H1 (cell line): ENCODE measurements around the gene DNER. TPM values are rescaled to one million over a fixed set of nuclear protein-coding genes. Genes with fewer than 3 reads are reported as not detected.

Experiments
- CTCF ChIA-PET: fragments of 300-600 bp; sonication (Branson Sonifier 250); formaldehyde crosslinking; loops from one replicate; lab custom pipeline; 2021; ENCODE audit not compliant: partially characterized antibody; lab: Charles Lee
- POLR2A ChIA-PET: fragments of 300-600 bp; sonication (Branson Sonifier 250); formaldehyde crosslinking; loops from one replicate; lab custom pipeline; 2021; ENCODE audit warnings: inconsistent platforms; ENCODE audit not compliant: partially characterized antibody; lab: Charles Lee
- DNase-seq, 2 experiments: peaks; one replicate each; pipeline versions ENCODE4 v3.0.0 to v3.0.0-alpha.2; 2010 to 2022; ENCODE audit warnings: low spot score in 2 of 2, low read depth in 1 of 2, mixed read lengths in 1 of 2
- FAIRE-seq: peaks from 2 replicates; lab custom pipeline; 2011; peaks lifted over from hg19 to GRCh38; lab: Jason Lieb, UNC
- H2AFZ ChIP-seq: 2 replicates; pipeline ENCODE4 v1.8.1; 2012; ENCODE audit warnings: low read length, inconsistent platforms
- H2AK5ac ChIP-seq: 2 replicates; pipeline ENCODE4 v1.6.1; 2013; ENCODE audit warnings: low read depth, low read length
- H2BK120ac ChIP-seq: replicated peaks from 2 replicates; pipeline ENCODE3; 2013; ENCODE audit warnings: low read depth, low read length, inconsistent platforms
- H2BK12ac ChIP-seq: 2 replicates; pipeline ENCODE4 v1.6.1; 2013; ENCODE audit warnings: low read depth, low read length
- H2BK15ac ChIP-seq: 2 replicates; pipeline ENCODE4 v1.6.1; 2013; ENCODE audit warnings: low read length
- H2BK20ac ChIP-seq: 2 replicates; pipeline ENCODE4 v1.6.1; 2013; ENCODE audit warnings: low read length
- H2BK5ac ChIP-seq: 2 replicates; pipeline ENCODE4 v1.6.1; 2013; ENCODE audit warnings: low read depth, low read length
- H3K14ac ChIP-seq: 2 replicates; pipeline ENCODE4 v1.6.1; 2013; ENCODE audit warnings: inconsistent platforms; ENCODE audit not compliant: insufficient read length
- H3K18ac ChIP-seq: 2 replicates; pipeline ENCODE4 v1.6.1; 2013; ENCODE audit warnings: low read length; ENCODE audit errors: extremely low read depth
- H3K23ac ChIP-seq: 2 replicates; pipeline ENCODE4 v1.6.1; 2013; ENCODE audit warnings: inconsistent platforms; ENCODE audit not compliant: insufficient read length
- H3K23me2 ChIP-seq: 2 replicates; pipeline ENCODE4 v1.6.1; 2013; ENCODE audit warnings: low read depth, low read length
- H3K27ac ChIP-seq: 2 replicates; pipeline ENCODE4 v1.6.1; 2011; ENCODE audit warnings: low read depth, low read length, inconsistent platforms
- H3K27me3 ChIP-seq, 4 experiments: replicated peaks in 1 of 4; 1 replicate in 1 of 4; 2 replicates in 3 of 4; pipeline versions ENCODE4 v1.6.1 to v1.8.1; 2011 to 2013; ENCODE audit warnings: low read length in 3 of 4, mild to moderate bottlenecking in 3 of 4, inconsistent platforms in 2 of 4, mixed read lengths in 2 of 4, moderate library complexity in 1 of 4; ENCODE audit not compliant: control insufficient read depth in 3 of 4, insufficient read depth in 3 of 4; ENCODE audit errors: extremely low read depth in 1 of 4
- H3K36me3 ChIP-seq, 4 experiments: 2 replicates each; pipeline versions ENCODE4 v1.6.1 to v1.8.1; 2011 to 2013; ENCODE audit warnings: mild to moderate bottlenecking in 4 of 4, low read length in 3 of 4, moderate library complexity in 2 of 4, control low read depth in 1 of 4, inconsistent platforms in 1 of 4; ENCODE audit not compliant: insufficient read depth in 4 of 4, control insufficient read depth in 2 of 4
- H3K4ac ChIP-seq: replicated peaks from 2 replicates; pipeline ENCODE3; 2013; ENCODE audit warnings: low read length, low read depth, mixed read lengths, inconsistent platforms; ENCODE audit not compliant: insufficient read length
- H3K4me1 ChIP-seq, 4 experiments: replicated peaks in 1 of 4; 1 replicate in 1 of 4; 2 replicates in 3 of 4; pipeline versions ENCODE4 v1.6.1 to v1.8.1; 2011 to 2013; ENCODE audit warnings: low read length in 3 of 4, inconsistent platforms in 2 of 4, mixed read lengths in 1 of 4; ENCODE audit not compliant: insufficient read depth in 4 of 4, control insufficient read depth in 3 of 4
- H3K4me2 ChIP-seq, 2 experiments: 2 replicates each; pipeline versions ENCODE4 v1.6.1 to v1.8.1; 2011 to 2013; ENCODE audit warnings: low read depth in 2 of 2, low read length in 2 of 2, control low read depth in 1 of 2, inconsistent platforms in 1 of 2, mild to moderate bottlenecking in 1 of 2; ENCODE audit not compliant: insufficient read depth in 1 of 2
- H3K4me3 ChIP-seq, 4 experiments: fragments of 200-600, 300-600 bp in 1 of 4; sonication (generic), shearing (Covaris generic), sonication (Bioruptor Twin) in 1 of 4; 2 replicates each; pipeline versions ENCODE4 v1.5.1 to v1.8.1; 2011 to 2016; ENCODE audit warnings: low read length in 4 of 4, low read depth in 3 of 4, control low read depth in 2 of 4, inconsistent platforms in 2 of 4, mild to moderate bottlenecking in 2 of 4, mixed read lengths in 1 of 4, moderate library complexity in 1 of 4; ENCODE audit not compliant: insufficient read depth in 2 of 4; ENCODE audit errors: extremely low read depth in 1 of 4
- H3K56ac ChIP-seq: replicated peaks from 2 replicates; pipeline ENCODE3; 2013; ENCODE audit warnings: low read depth, mild to moderate bottlenecking, mixed read lengths, low read length, inconsistent platforms; ENCODE audit not compliant: insufficient read length
- H3K79me1 ChIP-seq: 2 replicates; pipeline ENCODE4 v1.6.1; 2013; ENCODE audit warnings: low read depth, low read length, control low read depth
- H3K79me2 ChIP-seq, 2 experiments: 2 replicates each; pipeline versions ENCODE4 v1.6.1 to v1.8.1; 2012 to 2013; ENCODE audit warnings: low read length in 2 of 2, mild to moderate bottlenecking in 2 of 2, inconsistent platforms in 1 of 2; ENCODE audit not compliant: insufficient read depth in 2 of 2, control insufficient read depth in 1 of 2
- H3K9ac ChIP-seq, 4 experiments: replicated peaks in 1 of 4; 1 replicate in 1 of 4; 2 replicates in 3 of 4; pipeline versions ENCODE4 v1.6.1 to v1.8.1; 2011 to 2013; ENCODE audit warnings: low read depth in 3 of 4, low read length in 3 of 4, control low read depth in 2 of 4, mild to moderate bottlenecking in 2 of 4, moderate library complexity in 2 of 4, inconsistent platforms in 1 of 4; ENCODE audit errors: extremely low read depth in 1 of 4
- H3K9me3 ChIP-seq, 2 experiments: 2 replicates each; pipeline versions ENCODE4 v1.6.1 to v1.8.1; 2012 to 2013; ENCODE audit warnings: mild to moderate bottlenecking in 2 of 2, moderate library complexity in 2 of 2, control low read depth in 1 of 2, inconsistent platforms in 1 of 2, low read depth in 1 of 2, low read length in 1 of 2, mixed read lengths in 1 of 2; ENCODE audit not compliant: insufficient read depth in 2 of 2
- H4K20me1 ChIP-seq, 2 experiments: replicated peaks in 1 of 2; 2 replicates each; pipeline versions ENCODE3 to v1.8.1; 2011 to 2013; ENCODE audit warnings: inconsistent platforms in 2 of 2, low read length in 2 of 2, mild to moderate bottlenecking in 1 of 2; ENCODE audit not compliant: insufficient read depth in 2 of 2, control insufficient read depth in 1 of 2
- H4K5ac ChIP-seq: 2 replicates; pipeline ENCODE4 v1.6.1; 2013; ENCODE audit warnings: low read length, low read depth, mixed read lengths, inconsistent platforms; ENCODE audit not compliant: insufficient read length
- H4K8ac ChIP-seq: 2 replicates; pipeline ENCODE4 v1.8.0; 2013; ENCODE audit warnings: mild to moderate bottlenecking, moderate library complexity, low read length, inconsistent platforms; ENCODE audit not compliant: insufficient read depth; ENCODE audit errors: extremely low read depth
- H4K91ac ChIP-seq: replicated peaks from 2 replicates; pipeline ENCODE3; 2013; ENCODE audit warnings: low read length, mixed read lengths, inconsistent platforms; ENCODE audit not compliant: insufficient read length
- BCL11A ChIP-seq, 2 experiments: IDR thresholded peaks; one replicate each; pipeline ENCODE4 v1.6.1; 2011; ENCODE audit warnings: low read depth in 2 of 2, low read length in 2 of 2, mild to moderate bottlenecking in 2 of 2
- CREB1 ChIP-seq: IDR thresholded peaks from 2 replicates; pipeline ENCODE4 v1.6.1; 2012; ENCODE audit warnings: inconsistent platforms
- FOSL1 ChIP-seq: IDR thresholded peaks from 2 replicates; pipeline ENCODE4 v1.6.1; 2011; ENCODE audit warnings: mild to moderate bottlenecking, low read depth, low read length, moderate library complexity; ENCODE audit not compliant: insufficient read depth
- GTF2F1 ChIP-seq: IDR thresholded peaks from 2 replicates; pipeline ENCODE4 v1.6.1; 2012; ENCODE audit warnings: low read depth, low read length, improper control_type of control experiment, borderline replicate concordance
- POLR2AphosphoS5 ChIP-seq: IDR thresholded peaks from 2 replicates; pipeline ENCODE4 v1.6.1; 2011; ENCODE audit warnings: low read depth, low read length
- SIN3A ChIP-seq, 2 experiments: IDR thresholded peaks in 1 of 2; conservative IDR thresholded peaks in 1 of 2; 2 replicates each; pipeline ENCODE4 v1.6.1; 2011 to 2012; ENCODE audit warnings: low read length in 2 of 2, improper control_type of control experiment in 1 of 2, low read depth in 1 of 2, mild to moderate bottlenecking in 1 of 2
- SIRT6 ChIP-seq: IDR thresholded peaks from one replicate; pipeline ENCODE4 v1.7.1; 2012; ENCODE audit warnings: low read length, inconsistent platforms
- SIX5 ChIP-seq: IDR thresholded peaks from 2 replicates; pipeline ENCODE4 v1.6.1; 2011; ENCODE audit warnings: mild to moderate bottlenecking, low read depth, low read length
- SP1 ChIP-seq: IDR thresholded peaks from 2 replicates; pipeline ENCODE4 v1.6.1; 2011; ENCODE audit warnings: low read depth, low read length
- SUZ12 ChIP-seq: fragments of 200-600 bp; sonication (generic); IDR thresholded peaks from 2 replicates; pipeline ENCODE4 v1.6.1; 2012; ENCODE audit warnings: mild to moderate bottlenecking, inconsistent platforms, low read length, moderate library complexity, mixed read lengths
- whole genome bisulfite sequencing, 2 experiments: shearing (Covaris generic) in 1 of 2; methylation state at CpG; one replicate each; pipeline versions ENCODE4 v1.1.6 to v1.1.7; 2013 to 2015; ENCODE audit warnings: low lambda C conversion rate in 2 of 2, mixed read lengths in 2 of 2, inconsistent platforms in 1 of 2, low coverage in 1 of 2, missing lambda C conversion rate in 1 of 2; ENCODE audit not compliant: insufficient replicate concordance in 2 of 2, insufficient coverage in 1 of 2, insufficient read length in 1 of 2; ENCODE audit errors: extremely low coverage in 1 of 2, missing lambda C conversion rate in 1 of 2; 5-methylcytosine and 5-hydroxymethylcytosine counted together
- polyA plus RNA-seq, 7 experiments: library from polyadenylated mRNA; depleted of rRNA in 3 of 7; stranded (reverse) in 5 of 7; unstranded in 2 of 7; fragments of >200 nt in 5 of 7; fragments of 200-250 nt in 2 of 7; gene quantifications; 1 replicate in 5 of 7; 2 replicates in 1 of 7; 4 replicates in 1 of 7; pipeline versions ENCODE4 v1.2.1 to v1.2.3, GENCODE V29; 2011 to 2013; ENCODE audit warnings: missing spikeins in 2 of 7, mixed read lengths in 2 of 7
- total RNA-seq: library from RNA; stranded (reverse); fragmentation: NEBNext Ultra II Directional; extraction: Animal tissue kit (Norgen Biotek cat#: 25700); gene quantifications from 2 replicates; pipeline ENCODE4 v1.2.1, GENCODE V29; 2021
- TF ChIP-seq, protein P1 (sequence below): IDR thresholded peaks from 2 replicates; pipeline ENCODE4 v1.6.1; 2012; ENCODE audit warnings: inconsistent platforms

Gene DNER
- total and polyA plus RNA-seq, 2 of the 8 experiments (the other 6 are each of a cell fraction or from before 2014, with no cell fraction given) = 6.8 to 16.3 TPM

DNA sequence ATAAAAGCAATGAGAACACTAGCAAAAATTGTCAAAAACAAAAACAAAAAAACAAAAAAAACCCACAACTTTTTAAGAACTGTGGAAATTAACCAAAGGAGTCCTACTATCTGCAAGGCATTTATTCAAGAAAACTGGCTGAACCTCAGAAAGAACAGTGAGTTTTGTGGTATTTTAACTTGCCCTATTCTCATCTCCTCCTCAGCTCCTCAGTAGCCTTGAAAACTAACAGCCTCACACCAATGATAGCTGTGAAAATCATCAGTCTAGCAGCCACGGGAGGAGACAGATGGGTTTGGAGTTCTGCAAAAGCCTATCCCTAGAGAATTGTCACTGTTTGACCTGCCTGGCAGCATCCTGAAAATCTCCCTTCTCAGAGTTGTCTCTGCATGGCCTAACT is 20.1 kb upstream of the DNER start:
- H4K20me1 ChIP-seq = no peaks in the 10 kb centered on the region
- TF ChIP-seq SIN3A (conservative IDR thresholded peaks at IDR 0.05 in 1 of 2, IDR thresholded peaks at IDR 0.05 in 1 of 2; ENCODE audit: low read depth in 1 of 2, low read length in 2 of 2) = no peak
- no peak for TF ChIP-seq FOSL1
- TF ChIP-seq, protein P1, sequence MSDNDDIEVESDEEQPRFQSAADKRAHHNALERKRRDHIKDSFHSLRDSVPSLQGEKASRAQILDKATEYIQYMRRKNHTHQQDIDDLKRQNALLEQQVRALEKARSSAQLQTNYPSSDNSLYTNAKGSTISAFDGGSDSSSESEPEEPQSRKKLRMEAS = no peak
- no peak for TF ChIP-seq POLR2AphosphoS5
- no peak for TF ChIP-seq SUZ12
- TF ChIP-seq GTF2F1 = no peak
- TF ChIP-seq BCL11A (IDR thresholded peaks at IDR 0.05; ENCODE audit: low read depth in 2 of 2, low read length in 2 of 2) = no peak
- no peak for TF ChIP-seq SIRT6
- TF ChIP-seq SP1 = no peak
- TF ChIP-seq CREB1 = no peak
- TF ChIP-seq SIX5 = no peak
- WGBS, 2 experiments = 100% methylated on average over 1 of the region's 1 CpG; no CpG with 5 or more reads in 1 of the 2 experiments
- H3K4me3 ChIP-seq = no peak overlapping the region; a peak in 1 of 8 replicates
- H3K23ac ChIP-seq = no peak overlapping the region
- no peak overlapping the region for H2AFZ ChIP-seq
- H3K4ac ChIP-seq = no peak overlapping the region
- H4K5ac ChIP-seq = no peak overlapping the region
- H3K18ac ChIP-seq = no peak overlapping the region
- H3K79me1 ChIP-seq = no peaks in the 10 kb centered on the region
- H3K79me2 ChIP-seq = no peaks in the 10 kb centered on the region
- FAIRE-seq (no peak), DNase-seq (no peak)
- no peaks in the 10 kb centered on the region for H3K36me3 ChIP-seq
- no peak overlapping the region for H3K56ac ChIP-seq
- H3K9me3 ChIP-seq = peaks cover 12 to 23% of the 10 kb centered on the region in 2 experiments; a peak in 3 of 4 replicates
- H3K4me1 ChIP-seq = peaks cover 4 to 12% (median 8%) of the 10 kb centered on the region in 4 experiments
- peak overlapping the region; percentile 6 for H2BK120ac ChIP-seq
- H2BK20ac ChIP-seq = peak overlapping the region; percentile 62; the same call in 1 of the 2 replicates
- ChIA-PET CTCF (interaction anchor here (0.8 to 1.5 kb wide), 4 partner anchors 10 to 1046 kb away, joined by 3 to 5 read pairs (median 3); no protein-coding TSS in a partner anchor), POLR2A (interaction anchor here (0.9 to 1.4 kb wide), 2 partner anchors 11 to 20 kb away, joined by 3 read pairs; partner anchors contain the start of gene DNER)
- H3K23me2 ChIP-seq = peaks cover 4% of the 10 kb centered on the region; the same call in 1 of the 2 replicates
- no peak overlapping the region for H3K9ac ChIP-seq
- no peak overlapping the region for H2BK15ac ChIP-seq
- no peak overlapping the region for H2AK5ac ChIP-seq
- peak overlapping the region; percentile 86; the same call in 1 of the 2 replicates for H2BK5ac ChIP-seq
- H3K27me3 ChIP-seq = 0 out of 7 replicates have a peak, but pooled peaks cover 0 to 2% (median 0%) of the 10 kb centered on the region in 4 experiments
- H2BK12ac ChIP-seq = peak overlapping the region; percentile 97; the same call in 1 of the 2 replicates
- no peak overlapping the region for H4K8ac ChIP-seq
- H3K14ac ChIP-seq = no peak overlapping the region
- no peak overlapping the region; the same call in 1 of the 2 replicates for H3K27ac ChIP-seq
- peak overlapping the region in 1 of 2 experiments; percentile 3; a peak in 1 of 4 replicates for H3K4me2 ChIP-seq
- H4K91ac ChIP-seq = no peak overlapping the region
